Endothelial cell (in vitro differentiated cells): Measurements from ENCODE around the gene RGPD4. TPM values are rescaled to one million over a fixed set of nuclear protein-coding genes. Genes with fewer than 3 reads are reported as not detected.
"Not testable (repeated sequence)": the region's sequence is repeated elsewhere in the genome, so short reads cannot be mapped to it uniquely, and the experiment has no call there.

Experiments
- DNase-seq: peaks from one replicate; pipeline ENCODE4 v3.0.0; 2021; ENCODE audit warnings: low spot score
- H3K27ac Mint-ChIP-seq: one replicate; pipeline ENCODE4 v1.8.0; 2021; ENCODE audit warnings: mixed read lengths, inconsistent platforms; ENCODE audit not compliant: unreplicated experiment
- H3K27me3 Mint-ChIP-seq: one replicate; pipeline ENCODE4 v1.8.0; 2021; ENCODE audit warnings: mild to moderate bottlenecking, moderate library complexity, mixed read lengths, inconsistent platforms; ENCODE audit not compliant: unreplicated experiment
- H3K36me3 Mint-ChIP-seq: one replicate; pipeline ENCODE4 v1.8.0; 2021; ENCODE audit warnings: mild to moderate bottlenecking, low read depth, mixed read lengths, inconsistent platforms; ENCODE audit not compliant: unreplicated experiment
- H3K4me1 Mint-ChIP-seq: one replicate; pipeline ENCODE4 v1.8.0; 2021; ENCODE audit warnings: mild to moderate bottlenecking, mixed read lengths, inconsistent platforms; ENCODE audit not compliant: unreplicated experiment
- H3K4me3 Mint-ChIP-seq: one replicate; pipeline ENCODE4 v1.8.0; 2021; ENCODE audit warnings: mild to moderate bottlenecking, mixed read lengths, inconsistent platforms; ENCODE audit not compliant: unreplicated experiment
- H3K9me3 Mint-ChIP-seq: one replicate; pipeline ENCODE4 v1.8.0; 2021; ENCODE audit warnings: mixed read lengths, inconsistent platforms; ENCODE audit not compliant: unreplicated experiment
- CTCF ChIP-seq: fragments of 200-600 bp; sonication (generic); IDR thresholded peaks from one replicate; pipeline ENCODE4 v1.5.0; 2021; ENCODE audit warnings: antibody characterized with exemption; ENCODE audit not compliant: unreplicated experiment
- long read RNA-seq: library from polyadenylated mRNA; unstranded; transcript quantifications from one replicate; pipeline ENCODE4 v2.0.0, GENCODE V29; 2020; ENCODE audit not compliant: unreplicated experiment
- total RNA-seq: library from RNA; stranded (reverse); fragmentation: NEBNext Ultra II Directional; extraction: Animal tissue kit (Norgen Biotek cat#: 25700); gene quantifications from one replicate; pipeline ENCODE4 v1.2.1, GENCODE V29; 2021; ENCODE audit not compliant: unreplicated experiment

RGPD4 gene
- not detected for total RNA-seq
- long read RNA-seq, result 0 reads

GRCh38 chr2:107826749-107827148, at the start of gene RGPD4:
RGPD4 (plus strand) TSS chr2:107826892; CDS start chr2:107827014, 122 bp downstream.
- not testable (repeated sequence) for H3K27me3 Mint-ChIP-seq, H3K4me3 Mint-ChIP-seq, H3K27ac Mint-ChIP-seq, H3K9me3 Mint-ChIP-seq, H3K36me3 Mint-ChIP-seq, H3K4me1 Mint-ChIP-seq, DNase-seq

- Mint-ChIP-seq H3K36me3 (no peaks in the 10 kb centered on the region), H3K4me3 (no peak overlapping the region), H3K27ac (no peak overlapping the region), H3K4me1 (peaks cover 3% of the 10 kb centered on the region), H3K9me3 (no peaks in the 10 kb centered on the region), H3K27me3 (peaks cover 1% of the 10 kb centered on the region)
- DNase-seq, result no peak
- no peak for TF ChIP-seq CTCF
Observed at GRCh38 chr2:107777974-107778373, 48.7 kb upstream of the RGPD4 start.

- DNase-seq, result no peak
- TF ChIP-seq CTCF, result no peak
- Mint-ChIP-seq H3K4me1 (no peaks in the 10 kb centered on the region), H3K4me3 (no peak overlapping the region), H3K27me3 (no peaks in the 10 kb centered on the region), H3K9me3 (no peaks in the 10 kb centered on the region), H3K36me3 (no peaks in the 10 kb centered on the region), H3K27ac (no peak overlapping the region)
Observed at GRCh38 chr2:107785756-107786155, 40.9 kb upstream of the RGPD4 start.

GRCh38 chr2:107790837-107791236, 35.9 kb upstream of the RGPD4 start:
- TF ChIP-seq CTCF, result no peak
- Mint-ChIP-seq H3K4me1 (no peaks in the 10 kb centered on the region), H3K4me3 (no peak overlapping the region), H3K27ac (no peak overlapping the region), H3K9me3 (no peaks in the 10 kb centered on the region), H3K36me3 (no peaks in the 10 kb centered on the region), H3K27me3 (no peaks in the 10 kb centered on the region)
- DNase-seq, result no peak

GRCh38 chr2:107801498-107801897, 25.2 kb upstream of the RGPD4 start:
- Mint-ChIP-seq H3K4me3 (no peak overlapping the region), H3K36me3 (no peaks in the 10 kb centered on the region), H3K27me3 (peaks cover 1% of the 10 kb centered on the region), H3K4me1 (no peaks in the 10 kb centered on the region), H3K27ac (no peak overlapping the region), H3K9me3 (no peaks in the 10 kb centered on the region)
- TF ChIP-seq CTCF, result no peak
- no peak for DNase-seq
